ENCODE results near the gene ARRDC4. TPM values are rescaled to one million over a fixed set of nuclear protein-coding genes. Genes with fewer than 3 reads are reported as not detected.

Gene ARRDC4
- total RNA-seq, 2 donors from 2014 or later, result 25.4 to 25.6 TPM

- whole genome bisulfite sequencing, result 45% methylated on average over 11 of the region's 11 CpGs
- no peak for TF ChIP-seq POLR2AphosphoS5 (IDR thresholded peaks at IDR 0.05)
- TF ChIP-seq CTCF (IDR thresholded peaks at IDR 0.05), result no peak
- no peak for TF ChIP-seq POLR2A (IDR thresholded peaks at IDR 0.05)
- no peak for DNase-seq (ENCODE audit: low spot score)
- no peak overlapping the region for H3K27ac ChIP-seq
- H3K4me1 ChIP-seq (replicated peaks), result no peaks in the 10 kb centered on the region
- no peaks in the 10 kb centered on the region for H3K36me3 ChIP-seq
- intact Hi-C loops (cut with DNase I), result no loop called here
- H3K4me3 ChIP-seq, result no peak overlapping the region
- no peaks in the 10 kb centered on the region for H3K27me3 ChIP-seq (replicated peaks; ENCODE audit: insufficient read depth)
- no peaks in the 10 kb centered on the region for H3K9me3 ChIP-seq
Observed at GRCh38 chr15:98000249-98001203, 40.0 kb downstream of the ARRDC4 start.

- intact Hi-C loops (cut with DNase I), result no loop called here
- H3K4me3 ChIP-seq, result no peak overlapping the region
- 98% methylated on average over 10 of the region's 10 CpGs for WGBS
- H3K4me1 ChIP-seq (replicated peaks), result no peaks in the 10 kb centered on the region
- no peaks in the 10 kb centered on the region for H3K9me3 ChIP-seq
- H3K27me3 ChIP-seq (replicated peaks; ENCODE audit: insufficient read depth), result no peaks in the 10 kb centered on the region
- no peak for DNase-seq (ENCODE audit: low spot score)
- H3K27ac ChIP-seq, result no peak overlapping the region
- H3K36me3 ChIP-seq, result no peaks in the 10 kb centered on the region
- no peak for TF ChIP-seq POLR2A (IDR thresholded peaks at IDR 0.05)
- TF ChIP-seq CTCF (IDR thresholded peaks at IDR 0.05), result no peak
- no peak for TF ChIP-seq POLR2AphosphoS5 (IDR thresholded peaks at IDR 0.05)
Observed at GRCh38 chr15:98001663-98002194, 41.2 kb downstream of the ARRDC4 start.

GRCh38 chr15:98002419-98002818, 41.9 kb downstream of the ARRDC4 start:
- WGBS, result 91% methylated on average over 3 of the region's 3 CpGs
- no peak for TF ChIP-seq POLR2A (IDR thresholded peaks at IDR 0.05)
- no peak for TF ChIP-seq CTCF (IDR thresholded peaks at IDR 0.05)
- TF ChIP-seq POLR2AphosphoS5 (IDR thresholded peaks at IDR 0.05), result no peak

GRCh38 chr15:98002866-98003265, 42.4 kb downstream of the ARRDC4 start:
- no peak overlapping the region for H3K27ac ChIP-seq
- no peaks in the 10 kb centered on the region for H3K27me3 ChIP-seq (replicated peaks; ENCODE audit: insufficient read depth)
- no peak overlapping the region for H3K4me3 ChIP-seq
- no peak for TF ChIP-seq POLR2A (IDR thresholded peaks at IDR 0.05)
- no peak for TF ChIP-seq CTCF (IDR thresholded peaks at IDR 0.05)
- TF ChIP-seq POLR2AphosphoS5 (IDR thresholded peaks at IDR 0.05), result no peak
- intact Hi-C loops (cut with DNase I), result no loop called here
- no peak for DNase-seq (ENCODE audit: low spot score)
- no peaks in the 10 kb centered on the region for H3K9me3 ChIP-seq
- WGBS, result 80% methylated on average over 4 of the region's 4 CpGs
- no peaks in the 10 kb centered on the region for H3K4me1 ChIP-seq (replicated peaks)
- H3K36me3 ChIP-seq, result no peaks in the 10 kb centered on the region

More at GRCh38 chr15:98002419-98002818, 41.9 kb downstream of the ARRDC4 start:
- Histone ChIP-seq H3K4me1 (replicated peaks) (no peaks in the 10 kb centered on the region), H3K27ac (no peak overlapping the region), H3K27me3 (replicated peaks; ENCODE audit: insufficient read depth) (no peaks in the 10 kb centered on the region), H3K9me3 (no peaks in the 10 kb centered on the region), H3K4me3 (no peak overlapping the region), H3K36me3 (no peaks in the 10 kb centered on the region)
- DNase-seq (ENCODE audit: low spot score), result no peak
- intact Hi-C loops (cut with DNase I), result no loop called here
